Astrocyte of the spinal cord (primary cell): Measurements from ENCODE around the gene CDCA5.

Experiments used
- DNase-seq: peaks from one replicate; pipeline ENCODE4 v3.0.0; 2011; ENCODE audit warnings: low read depth, low spot score
- H3K4me3 ChIP-seq: 2 replicates; pipeline ENCODE4 v1.5.1; 2011; ENCODE audit warnings: low read depth, mild to moderate bottlenecking, low read length, moderate library complexity
- CTCF ChIP-seq: IDR thresholded peaks from 2 replicates; pipeline ENCODE4 v1.5.1; 2012; ENCODE audit warnings: low read depth, mild to moderate bottlenecking, low read length, inconsistent platforms
- in situ Hi-C: cut with HindIII; loops from 2 replicates; pipeline ENCODE4 v1.10.0; 2017; ENCODE audit warnings: low sequenced_read_pairs

Gene CDCA5

DNA sequence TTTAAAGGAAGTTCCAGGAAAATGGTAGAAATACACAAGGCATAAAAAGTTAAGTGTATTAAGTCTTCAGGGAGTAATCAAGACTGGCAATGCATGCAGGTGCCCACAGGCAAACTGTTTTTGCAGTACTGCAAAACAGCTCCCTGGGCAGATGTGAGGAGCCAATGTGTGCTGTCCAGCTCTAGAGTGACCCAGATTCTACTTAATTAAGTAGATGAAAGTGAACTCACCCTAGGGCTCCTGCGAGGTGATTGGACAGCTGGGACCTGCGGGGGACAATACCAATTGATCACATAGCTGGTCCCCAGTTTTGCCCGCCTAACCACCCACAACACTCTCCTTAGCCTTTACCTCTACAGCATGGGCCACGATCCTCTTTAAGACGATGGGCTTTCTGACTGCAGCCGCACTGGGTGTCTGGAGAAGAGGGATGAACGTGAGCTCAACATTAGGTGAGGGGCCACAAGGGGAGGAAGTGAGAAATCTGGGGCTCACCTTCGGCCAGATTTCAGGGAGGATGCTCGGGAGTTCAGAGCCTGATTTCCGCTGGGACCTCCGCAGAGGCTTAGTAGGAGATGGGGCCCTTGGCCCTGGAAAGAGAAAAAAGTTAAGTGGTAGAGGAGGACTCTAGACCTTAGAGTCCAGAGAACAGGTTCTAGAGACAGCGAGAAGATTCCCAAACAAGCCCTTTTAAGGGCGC lies 556 bp downstream of the CDCA5 start:
- peak overlapping the region; percentile 81 for H3K4me3 ChIP-seq
- no peak for DNase-seq
- in situ Hi-C loops: no loop called here
- no peak for TF ChIP-seq CTCF

DNA sequence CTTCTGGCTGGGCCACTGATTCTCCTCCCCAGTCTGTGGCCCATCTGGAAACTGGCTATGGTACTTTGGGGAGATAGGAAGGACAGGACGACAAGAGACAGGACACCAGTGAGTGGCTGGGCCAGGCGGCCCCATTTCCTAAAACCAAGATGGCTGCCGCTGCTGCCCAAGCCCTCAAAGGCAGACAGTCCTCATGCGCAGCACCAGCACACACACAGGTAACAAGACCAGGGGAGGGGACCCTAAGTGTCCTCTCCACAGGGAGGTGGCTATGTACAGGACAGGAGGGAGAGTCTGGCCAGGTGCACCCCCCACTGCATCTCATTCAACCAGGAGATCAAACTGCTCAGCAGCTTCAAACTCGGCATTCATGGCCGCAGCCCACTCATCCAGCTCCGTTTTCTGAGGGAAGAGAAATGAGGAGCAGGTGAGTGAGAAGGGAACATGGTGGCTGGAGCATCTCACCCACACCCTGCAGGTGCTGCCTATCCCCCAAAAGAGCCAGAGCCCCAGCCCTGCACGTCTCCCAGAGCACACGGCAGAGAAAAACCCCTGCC lies 5.0 kb downstream of the CDCA5 start:
- no peak for DNase-seq
- H3K4me3 ChIP-seq: no peak overlapping the region
- TF ChIP-seq CTCF: no peak
- in situ Hi-C loops: no loop called here

DNA sequence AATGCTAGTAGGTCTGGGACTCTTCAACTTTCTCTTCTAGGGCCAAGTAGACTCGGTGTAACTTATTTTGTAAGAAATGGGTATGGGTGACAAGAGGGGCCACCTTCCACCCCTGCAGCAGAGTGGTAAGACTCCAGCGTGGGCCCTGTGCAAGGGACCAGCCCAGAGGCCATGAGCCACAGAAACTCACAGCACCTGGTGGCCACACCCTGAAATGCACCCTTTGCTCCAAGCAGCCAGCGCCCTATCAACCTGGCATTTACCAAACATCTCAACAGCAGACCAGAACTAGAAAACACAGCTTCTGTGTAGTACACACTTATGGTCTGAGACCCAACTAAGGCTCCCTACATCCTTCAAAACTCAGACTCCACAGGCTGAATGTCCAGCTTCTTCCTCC lies 5.7 kb downstream of the CDCA5 start:
- peak; percentile 68 for TF ChIP-seq CTCF
- in situ Hi-C loops: no loop called here
- peak; percentile 15 for DNase-seq
- H3K4me3 ChIP-seq: no peak overlapping the region

DNA sequence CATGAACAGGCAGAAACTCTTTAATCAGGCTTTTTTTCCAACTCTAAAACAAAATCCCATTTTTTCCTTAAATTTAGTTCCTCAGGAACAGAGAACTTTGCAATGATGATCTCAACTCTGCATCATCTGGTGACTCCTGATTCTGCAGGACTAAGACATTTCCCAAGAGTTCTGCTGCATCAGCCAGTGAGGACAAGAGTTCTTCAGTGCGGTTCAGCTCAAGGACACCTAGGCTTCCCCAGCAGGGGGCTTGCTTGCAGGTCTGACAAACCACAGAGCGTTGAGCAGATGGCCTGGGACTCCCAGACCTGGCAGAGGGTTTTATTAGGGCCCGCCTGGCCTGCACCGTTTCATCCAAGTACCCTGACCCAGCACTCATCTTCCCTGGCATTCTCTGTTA lies 6.4 kb downstream of the CDCA5 start:
- no peak overlapping the region for H3K4me3 ChIP-seq
- in situ Hi-C loops: no loop called here
- DNase-seq: no peak
- TF ChIP-seq CTCF: no peak

GRCh38 chr11:65072631-65072966 lies 11.2 kb downstream of the CDCA5 start:
- in situ Hi-C loops: no loop called here
- no peak for TF ChIP-seq CTCF
- no peak for DNase-seq
- no peak overlapping the region for H3K4me3 ChIP-seq

DNA sequence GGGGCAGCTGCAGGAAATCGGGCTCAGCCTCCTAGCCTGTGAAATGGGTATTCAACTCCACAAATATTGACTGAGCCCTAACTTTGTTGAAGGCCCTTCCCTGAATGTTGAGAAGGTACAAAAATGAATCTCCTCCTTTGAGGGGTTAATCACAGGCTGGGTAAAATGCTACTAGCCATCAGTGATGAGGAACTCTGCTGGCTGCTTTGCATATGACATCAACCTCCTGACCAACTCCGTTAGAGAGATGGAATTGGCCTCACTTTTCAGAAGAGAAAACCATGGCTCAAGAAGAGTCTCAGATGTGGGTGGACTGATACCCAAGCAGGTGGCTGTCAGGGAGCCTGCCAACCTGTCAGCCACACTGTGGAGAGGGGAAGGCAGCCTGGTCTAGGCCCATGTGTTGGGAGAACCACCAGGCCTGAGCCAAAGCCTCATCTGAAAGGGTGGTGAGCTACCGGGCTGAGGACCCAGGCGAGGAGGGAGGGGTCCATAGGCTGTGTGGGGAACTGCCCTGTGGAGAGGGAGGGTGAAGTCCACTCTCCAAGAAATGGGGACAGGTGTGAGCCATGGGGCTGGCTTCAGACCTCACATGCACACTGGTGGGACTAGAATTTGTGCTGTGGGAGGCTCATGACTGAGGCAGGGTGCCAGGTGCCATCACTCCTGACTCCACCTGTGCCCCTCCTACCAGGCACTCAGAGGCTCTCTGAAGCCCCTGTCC lies 11.8 kb downstream of the CDCA5 start:
- DNase-seq: no peak
- TF ChIP-seq CTCF: no peak
- H3K4me3 ChIP-seq: no peak overlapping the region
- in situ Hi-C loops: no loop called here
